ENCODE data around the gene DNER. TPM values are rescaled to one million over a fixed set of nuclear protein-coding genes. Genes with fewer than 3 reads are reported as not detected.
A peak's percentile ranks its signal among the peaks of the same experiment; 100 is the strongest.

The DNER gene
- total and polyA plus RNA-seq, 2 donors from 2014 or later, result 16.5 to 21.9 TPM

GRCh38 chr2:229650901-229651300 lies 63.5 kb downstream of the DNER start:
- intact Hi-C loops (cut with DNase I), result no loop called here
- Histone ChIP-seq H3K4me3 (ENCODE audit: low read length in 3 of 3) (no peak overlapping the region), H3K4me1 (ENCODE audit: control insufficient read depth in 2 of 3, insufficient read depth in 2 of 3, low read depth in 1 of 3, low read length in 3 of 3) (peaks cover 4 to 8% (median 5%) of the 10 kb centered on the region in 3 donors), H3K9me3 (ENCODE audit: control insufficient read depth in 2 of 3, insufficient read depth in 1 of 3, low read length in 3 of 3) (no peaks in the 10 kb centered on the region), H3K9ac (ENCODE audit: low read length in 3 of 3) (no peak overlapping the region), H3K27ac (ENCODE audit: low read depth in 2 of 2, low read length in 2 of 2) (no peak overlapping the region), H3K36me3 (ENCODE audit: control insufficient read depth in 2 of 3, insufficient read depth in 3 of 3, low read length in 3 of 3) (no peaks in the 10 kb centered on the region), H3K27me3 (ENCODE audit: control insufficient read depth, insufficient read depth, low read length) (no peaks in the 10 kb centered on the region)
- FAIRE-seq, result no peak
- no peak for DNase-seq
- no peak for TF ChIP-seq CTCF (IDR thresholded peaks at IDR 0.05; ENCODE audit: borderline replicate concordance, extremely low read depth, insufficient read depth)

- intact Hi-C loops (cut with DNase I), result no loop called here
- H3K4me3 ChIP-seq (ENCODE audit: low read length in 3 of 3), result no peak overlapping the region
- H3K9ac ChIP-seq (ENCODE audit: low read length in 3 of 3), result no peak overlapping the region
- no peaks in the 10 kb centered on the region for H3K27me3 ChIP-seq (ENCODE audit: control insufficient read depth, insufficient read depth, low read length)
- no peak overlapping the region for H3K27ac ChIP-seq (ENCODE audit: low read depth in 2 of 2, low read length in 2 of 2)
- H3K4me1 ChIP-seq (ENCODE audit: control insufficient read depth in 2 of 3, insufficient read depth in 2 of 3, low read depth in 1 of 3, low read length in 3 of 3), result peaks cover 4 to 8% (median 5%) of the 10 kb centered on the region in 3 donors
- TF ChIP-seq CTCF (IDR thresholded peaks at IDR 0.05; ENCODE audit: borderline replicate concordance, extremely low read depth, insufficient read depth), result no peak
- no peaks in the 10 kb centered on the region for H3K9me3 ChIP-seq (ENCODE audit: control insufficient read depth in 2 of 3, insufficient read depth in 1 of 3, low read length in 3 of 3)
- DNase-seq (no peak), FAIRE-seq (no peak)
- H3K36me3 ChIP-seq (ENCODE audit: control insufficient read depth in 2 of 3, insufficient read depth in 3 of 3, low read length in 3 of 3), result no peaks in the 10 kb centered on the region
These were observed 64.3 kb downstream of the DNER start for GRCh38 chr2:229650059-229650458.

- Histone ChIP-seq H3K4me3 (ENCODE audit: low read length in 3 of 3) (no peak overlapping the region), H3K9ac (ENCODE audit: low read length in 3 of 3) (no peak overlapping the region), H3K9me3 (ENCODE audit: control insufficient read depth in 2 of 3, insufficient read depth in 1 of 3, low read length in 3 of 3) (no peaks in the 10 kb centered on the region), H3K36me3 (ENCODE audit: control insufficient read depth in 2 of 3, insufficient read depth in 3 of 3, low read length in 3 of 3) (no peaks in the 10 kb centered on the region), H3K27me3 (ENCODE audit: control insufficient read depth, insufficient read depth, low read length) (no peaks in the 10 kb centered on the region), H3K27ac (ENCODE audit: low read depth in 2 of 2, low read length in 2 of 2) (no peak overlapping the region), H3K4me1 (ENCODE audit: control insufficient read depth in 2 of 3, insufficient read depth in 2 of 3, low read depth in 1 of 3, low read length in 3 of 3) (no peaks in the 10 kb centered on the region)
- FAIRE-seq, result no peak
- DNase-seq, result no peak
- no peak for TF ChIP-seq CTCF (IDR thresholded peaks at IDR 0.05; ENCODE audit: borderline replicate concordance, extremely low read depth, insufficient read depth)
- intact Hi-C loops (cut with DNase I), result no loop called here
These were observed 68.1 kb downstream of the DNER start for GRCh38 chr2:229646186-229646723.

- no peak for FAIRE-seq
- H3K4me1 ChIP-seq (ENCODE audit: control insufficient read depth in 2 of 3, insufficient read depth in 2 of 3, low read depth in 1 of 3, low read length in 3 of 3), result peaks cover 0 to 2% (median 0%) of the 10 kb centered on the region in 3 donors
These were observed 72.0 kb downstream of the DNER start for GRCh38 chr2:229642371-229642770.

More at GRCh38 chr2:229642371-229642770, 72.0 kb downstream of the DNER start:
- Histone ChIP-seq H3K4me3 (ENCODE audit: low read length in 3 of 3) (no peak overlapping the region), H3K27me3 (ENCODE audit: control insufficient read depth, insufficient read depth, low read length) (no peaks in the 10 kb centered on the region), H3K9me3 (ENCODE audit: control insufficient read depth in 2 of 3, insufficient read depth in 1 of 3, low read length in 3 of 3) (no peaks in the 10 kb centered on the region), H3K9ac (ENCODE audit: low read length in 3 of 3) (no peak overlapping the region), H3K36me3 (ENCODE audit: control insufficient read depth in 2 of 3, insufficient read depth in 3 of 3, low read length in 3 of 3) (no peaks in the 10 kb centered on the region), H3K27ac (ENCODE audit: low read depth in 2 of 2, low read length in 2 of 2) (no peak overlapping the region)
- DNase-seq, result peak in 1 of 5 donors; percentile 14
- intact Hi-C loops (cut with DNase I), result no loop called here
- TF ChIP-seq CTCF (IDR thresholded peaks at IDR 0.05; ENCODE audit: borderline replicate concordance, extremely low read depth, insufficient read depth), result no peak

Data from kidney (tissue), 14 donors.